Epidermal melanocyte (primary cell): ENCODE results near the gene SYT2.
"Not testable (repeated sequence)": the region's sequence is repeated elsewhere in the genome, so short reads cannot be mapped to it uniquely, and the experiment has no call there.

Experiments
- DNase-seq: peaks from one replicate; pipeline ENCODE4 v3.0.0; 2011; ENCODE audit warnings: low spot score; ENCODE audit not compliant: insufficient read length

Gene SYT2

GRCh38 chr1:202546796-202547195 is 163.5 kb downstream of the SYT2 start:
- DNase-seq, result not testable (repeated sequence)

- DNase-seq, result not testable (repeated sequence)
Observed at GRCh38 chr1:202546377-202546776, 163.9 kb downstream of the SYT2 start.

- DNase-seq, result not testable (repeated sequence)
Observed at GRCh38 chr1:202545647-202546303, 164.5 kb downstream of the SYT2 start.

GRCh38 chr1:202544766-202545449 is 165.3 kb downstream of the SYT2 start:
- DNase-seq, result not testable (repeated sequence)

- DNase-seq, result not testable (repeated sequence)
Observed at GRCh38 chr1:202543537-202543936, 166.7 kb downstream of the SYT2 start.

- not testable (repeated sequence) for DNase-seq
Observed at GRCh38 chr1:202542415-202542814, 167.8 kb downstream of the SYT2 start.

- not testable (repeated sequence) for DNase-seq
Observed at GRCh38 chr1:202540858-202541257, 169.4 kb downstream of the SYT2 start.
